GM12874 (cell line): ENCODE results near the gene CFAP92.
A peak's percentile ranks its signal among the peaks of the same experiment; 100 is the strongest.

Experiments
- CTCF ChIP-seq: IDR thresholded peaks from 2 replicates; pipeline ENCODE4 v1.5.1; 2011; ENCODE audit warnings: low read depth, mild to moderate bottlenecking, control low read depth, low read length, moderate library complexity; ENCODE audit not compliant: insufficient read depth

The CFAP92 gene

GRCh38 chr3:129031476-129032215 is 37.8 kb upstream of the CFAP92 start:
- TF ChIP-seq CTCF: no peak

DNA sequence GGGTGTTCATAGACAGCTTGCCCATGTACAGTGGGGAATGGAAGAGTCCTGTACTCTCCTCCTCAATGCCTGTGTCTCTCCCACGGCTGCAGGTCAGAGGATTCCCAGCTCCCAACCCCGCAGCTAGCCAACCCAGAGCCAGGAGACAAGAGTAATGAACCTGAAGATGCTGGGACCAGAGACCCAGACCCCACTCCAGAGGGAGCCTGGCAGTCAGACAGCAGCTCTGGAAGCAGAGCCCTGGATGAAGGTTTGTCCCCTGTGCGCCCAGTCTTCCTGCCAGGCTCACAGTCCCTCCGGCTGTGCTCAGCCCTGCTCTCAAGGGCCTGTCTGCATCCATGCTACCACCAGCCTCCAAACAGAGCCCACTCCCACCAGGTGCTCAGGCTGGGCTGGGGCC is 36.7 kb upstream of the CFAP92 start:
- no peak for TF ChIP-seq CTCF

DNA sequence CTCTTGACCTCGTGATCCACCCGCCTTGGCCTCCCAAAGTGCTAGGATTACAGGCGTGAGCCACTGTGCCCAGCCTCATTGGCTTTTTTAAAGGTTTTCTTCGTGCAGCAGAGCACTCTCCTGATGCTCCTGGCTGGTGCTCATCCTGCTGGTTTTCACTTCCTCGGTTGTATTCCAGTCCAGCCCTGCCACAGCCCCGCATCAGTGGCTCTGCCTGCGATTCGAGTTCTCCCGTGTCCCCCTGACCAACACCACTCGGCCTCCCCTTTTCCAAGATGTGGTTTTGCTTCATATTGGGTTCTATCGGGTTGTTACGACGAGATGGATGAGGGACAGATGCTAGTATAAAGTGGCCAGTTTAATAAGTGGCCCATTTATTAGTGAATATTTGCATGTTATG is 35.0 kb upstream of the CFAP92 start:
- TF ChIP-seq CTCF: no peak

- TF ChIP-seq CTCF: no peak
Measured at GRCh38 chr3:129027544-129027880, 33.6 kb upstream of the CFAP92 start.

DNA sequence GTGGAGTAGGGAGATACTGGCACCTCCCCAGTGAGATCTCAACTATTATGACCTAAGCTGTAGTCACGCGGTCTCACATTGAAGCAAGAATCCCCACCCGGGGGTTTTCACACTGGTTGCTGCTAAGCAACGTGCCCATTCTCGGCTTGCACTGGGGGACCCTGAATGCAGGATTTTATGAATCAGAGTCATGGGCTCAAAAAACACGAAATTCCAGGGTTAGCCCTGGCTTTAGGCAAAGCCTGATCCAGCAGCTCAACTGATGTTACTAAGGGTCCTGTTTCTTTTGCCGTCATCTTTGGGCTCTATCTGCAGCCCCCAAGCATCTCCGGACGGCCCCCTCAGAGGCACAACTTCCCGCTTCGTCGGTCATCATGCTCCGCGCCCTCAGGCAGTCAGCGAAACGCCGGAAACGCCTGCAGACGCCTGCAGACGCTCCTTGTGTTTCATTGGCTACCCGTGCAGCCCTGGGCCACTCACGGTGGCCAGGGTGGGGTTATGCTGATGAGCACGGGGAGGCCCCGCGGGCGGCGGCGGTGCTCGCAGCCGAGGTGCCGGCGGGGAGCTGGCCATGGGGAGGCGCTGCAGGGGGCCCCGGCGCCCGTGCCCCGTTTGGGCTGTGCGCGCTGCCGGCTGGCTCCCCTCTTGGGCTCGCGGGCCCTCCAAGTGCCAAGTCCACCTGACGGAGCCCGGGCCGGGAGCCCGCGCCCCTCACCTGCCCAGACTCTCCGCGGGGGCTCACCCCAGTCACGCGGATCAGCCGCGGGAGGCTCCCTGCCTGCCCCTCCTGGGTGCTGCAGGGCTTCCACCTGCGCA is 33.1 kb upstream of the CFAP92 start:
- TF ChIP-seq CTCF: peak; percentile 75

- TF ChIP-seq CTCF: no peak
Measured at GRCh38 chr3:129025691-129026435, 32.0 kb upstream of the CFAP92 start.

DNA sequence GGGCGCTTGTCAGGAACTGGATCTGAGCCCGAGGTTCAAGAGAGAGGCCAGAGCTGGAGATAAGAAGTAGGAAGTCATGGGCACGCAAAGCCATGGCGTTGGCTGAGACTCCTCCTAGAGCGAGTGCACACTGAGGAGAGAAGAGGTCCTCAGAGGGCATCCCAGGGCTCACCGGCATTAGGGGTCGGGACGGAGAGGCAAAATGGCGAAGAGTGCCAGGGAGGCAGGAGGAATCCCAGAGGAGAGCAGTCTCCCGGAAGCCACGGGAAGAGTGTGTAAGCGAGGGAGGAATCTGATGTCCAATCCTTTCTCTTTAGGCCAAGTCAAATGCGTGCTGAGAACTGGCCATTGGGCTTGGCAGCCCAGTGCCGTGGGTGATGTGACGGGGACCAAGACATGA is 31.2 kb upstream of the CFAP92 start:
- no peak for TF ChIP-seq CTCF
